Panc1 (cell line): ENCODE results near the gene CLEC4G. TPM values are rescaled to one million over a fixed set of nuclear protein-coding genes. Genes with fewer than 3 reads are reported as not detected.
"Not testable (repeated sequence)": the region's sequence is repeated elsewhere in the genome, so short reads cannot be mapped to it uniquely, and the experiment has no call there.

Experiments
- ATAC-seq: fragments of 200-7000 bp; cut with Tn5 transposase; 2 replicates; pipeline ENCODE4 v1.9.1; 2020; ENCODE audit warnings: mild to moderate bottlenecking, moderate library complexity
- BruUV-seq: library from RNA; stranded (reverse); fragments of 400-500 nt; replicated peaks from 2 replicates; lab custom pipeline; 2021; lab: Mats Ljungman, UMichigan
- CTCF ChIA-PET: fragments of 300-600 bp; sonication (Branson Sonifier 250); formaldehyde crosslinking; loops from one replicate; lab custom pipeline; 2022; ENCODE audit warnings: antibody characterized with exemption; lab: Charles Lee
- POLR2A ChIA-PET: fragments of 300-600 bp; sonication (Branson Sonifier 250); formaldehyde crosslinking; loops from one replicate; lab custom pipeline; 2022; ENCODE audit warnings: antibody characterized with exemption; lab: Charles Lee
- DNase-seq: peaks from one replicate; pipeline ENCODE4 v3.0.0-alpha.2; 2010; ENCODE audit warnings: low read depth, low spot score
- H3K27ac ChIP-seq: 2 replicates; pipeline ENCODE4 v1.5.1; 2011; ENCODE audit warnings: mild to moderate bottlenecking, low read length, inconsistent platforms
- H3K27me3 ChIP-seq: fragments of 200-500 bp; sonication (Bioruptor generic); 2 replicates; pipeline ENCODE4 v1.6.0; 2014; ENCODE audit warnings: low read length, inconsistent platforms; ENCODE audit not compliant: control insufficient read depth, insufficient read depth
- H3K36me3 ChIP-seq: fragments of 200-500 bp; sonication (Bioruptor generic); 2 replicates; pipeline ENCODE4 v1.5.1; 2014; ENCODE audit warnings: inconsistent platforms, mild to moderate bottlenecking, low read length, moderate library complexity; ENCODE audit not compliant: control insufficient read depth, insufficient read depth
- H3K4me1 ChIP-seq: 2 replicates; pipeline ENCODE4 v1.5.1; 2011; ENCODE audit warnings: inconsistent platforms, mild to moderate bottlenecking, low read length, moderate library complexity; ENCODE audit not compliant: control insufficient read depth, insufficient read depth
- H3K4me3 ChIP-seq, 2 experiments: 2 replicates each; pipeline ENCODE4 v1.5.1; 2011 to 2012; ENCODE audit warnings: low read depth in 2 of 2, low read length in 2 of 2, mild to moderate bottlenecking in 2 of 2, inconsistent platforms in 1 of 2, moderate library complexity in 1 of 2
- H3K9me3 ChIP-seq: fragments of 200-500 bp; sonication (Bioruptor generic); 2 replicates; pipeline ENCODE4 v1.5.1; 2014; ENCODE audit warnings: low read depth, mild to moderate bottlenecking, inconsistent platforms, low read length, moderate library complexity; ENCODE audit not compliant: control insufficient read depth, insufficient read depth
- POLR2AphosphoS5 ChIP-seq: IDR thresholded peaks from 2 replicates; pipeline ENCODE4 v1.6.1; 2012; ENCODE audit warnings: mild to moderate bottlenecking, low read depth, low read length, moderate library complexity
- SIN3A ChIP-seq: IDR thresholded peaks from 2 replicates; pipeline ENCODE4 v1.6.1; 2012; ENCODE audit warnings: low read depth, mild to moderate bottlenecking, low read length, moderate library complexity, borderline replicate concordance; ENCODE audit not compliant: insufficient read depth
- TCF7L2 ChIP-seq: IDR thresholded peaks from 2 replicates; pipeline ENCODE4 v1.6.1; 2011; ENCODE audit warnings: mild to moderate bottlenecking, low read depth, low read length, inconsistent platforms
- in situ Hi-C: cut with HindIII; loops from 2 replicates; pipeline ENCODE4 v1.10.0; 2016; ENCODE audit warnings: low sequenced_read_pairs, low pct_unique_long_range_greater_than_20kb
- intact Hi-C: fragments of 100-400 bp; cut with micrococcal nuclease; formaldehyde crosslinking; loops from one replicate; pipeline ENCODE4 v1.10.0; 2022; ENCODE audit not compliant: unreplicated experiment
- total RNA-seq: library from RNA; stranded (reverse); gene quantifications from one replicate; pipeline ENCODE4 v1.2.1, GENCODE V29; 2021; ENCODE audit not compliant: unreplicated experiment
- TF ChIP-seq, protein P1 (sequence below): fragments of 450-650 bp; IDR thresholded peaks from 2 replicates; pipeline ENCODE4 v1.5.1; 2017; ENCODE audit warnings: mild to moderate bottlenecking
- TF ChIP-seq, protein P2 (sequence below), 2 experiments: IDR thresholded peaks; 2 replicates each; pipeline ENCODE4 v1.6.1; 2011 to 2012; ENCODE audit warnings: low read depth in 2 of 2, control low read depth in 1 of 2, low read length in 1 of 2, mild to moderate bottlenecking in 1 of 2, moderate library complexity in 1 of 2; ENCODE audit not compliant: insufficient read depth in 1 of 2

CLEC4G gene
- total RNA-seq, 1 experiment from 2014 or later, result not detected

- in situ Hi-C loops (no loop called here), intact Hi-C loops (no loop called here)
- no peaks in the 10 kb centered on the region for H3K9me3 ChIP-seq
- no peak for DNase-seq
- TF ChIP-seq, protein P1, sequence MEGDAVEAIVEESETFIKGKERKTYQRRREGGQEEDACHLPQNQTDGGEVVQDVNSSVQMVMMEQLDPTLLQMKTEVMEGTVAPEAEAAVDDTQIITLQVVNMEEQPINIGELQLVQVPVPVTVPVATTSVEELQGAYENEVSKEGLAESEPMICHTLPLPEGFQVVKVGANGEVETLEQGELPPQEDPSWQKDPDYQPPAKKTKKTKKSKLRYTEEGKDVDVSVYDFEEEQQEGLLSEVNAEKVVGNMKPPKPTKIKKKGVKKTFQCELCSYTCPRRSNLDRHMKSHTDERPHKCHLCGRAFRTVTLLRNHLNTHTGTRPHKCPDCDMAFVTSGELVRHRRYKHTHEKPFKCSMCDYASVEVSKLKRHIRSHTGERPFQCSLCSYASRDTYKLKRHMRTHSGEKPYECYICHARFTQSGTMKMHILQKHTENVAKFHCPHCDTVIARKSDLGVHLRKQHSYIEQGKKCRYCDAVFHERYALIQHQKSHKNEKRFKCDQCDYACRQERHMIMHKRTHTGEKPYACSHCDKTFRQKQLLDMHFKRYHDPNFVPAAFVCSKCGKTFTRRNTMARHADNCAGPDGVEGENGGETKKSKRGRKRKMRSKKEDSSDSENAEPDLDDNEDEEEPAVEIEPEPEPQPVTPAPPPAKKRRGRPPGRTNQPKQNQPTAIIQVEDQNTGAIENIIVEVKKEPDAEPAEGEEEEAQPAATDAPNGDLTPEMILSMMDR, result no peak
- TF ChIP-seq POLR2AphosphoS5 (no peak), SIN3A (no peak), TCF7L2 (no peak)
- TF ChIP-seq, protein P2, sequence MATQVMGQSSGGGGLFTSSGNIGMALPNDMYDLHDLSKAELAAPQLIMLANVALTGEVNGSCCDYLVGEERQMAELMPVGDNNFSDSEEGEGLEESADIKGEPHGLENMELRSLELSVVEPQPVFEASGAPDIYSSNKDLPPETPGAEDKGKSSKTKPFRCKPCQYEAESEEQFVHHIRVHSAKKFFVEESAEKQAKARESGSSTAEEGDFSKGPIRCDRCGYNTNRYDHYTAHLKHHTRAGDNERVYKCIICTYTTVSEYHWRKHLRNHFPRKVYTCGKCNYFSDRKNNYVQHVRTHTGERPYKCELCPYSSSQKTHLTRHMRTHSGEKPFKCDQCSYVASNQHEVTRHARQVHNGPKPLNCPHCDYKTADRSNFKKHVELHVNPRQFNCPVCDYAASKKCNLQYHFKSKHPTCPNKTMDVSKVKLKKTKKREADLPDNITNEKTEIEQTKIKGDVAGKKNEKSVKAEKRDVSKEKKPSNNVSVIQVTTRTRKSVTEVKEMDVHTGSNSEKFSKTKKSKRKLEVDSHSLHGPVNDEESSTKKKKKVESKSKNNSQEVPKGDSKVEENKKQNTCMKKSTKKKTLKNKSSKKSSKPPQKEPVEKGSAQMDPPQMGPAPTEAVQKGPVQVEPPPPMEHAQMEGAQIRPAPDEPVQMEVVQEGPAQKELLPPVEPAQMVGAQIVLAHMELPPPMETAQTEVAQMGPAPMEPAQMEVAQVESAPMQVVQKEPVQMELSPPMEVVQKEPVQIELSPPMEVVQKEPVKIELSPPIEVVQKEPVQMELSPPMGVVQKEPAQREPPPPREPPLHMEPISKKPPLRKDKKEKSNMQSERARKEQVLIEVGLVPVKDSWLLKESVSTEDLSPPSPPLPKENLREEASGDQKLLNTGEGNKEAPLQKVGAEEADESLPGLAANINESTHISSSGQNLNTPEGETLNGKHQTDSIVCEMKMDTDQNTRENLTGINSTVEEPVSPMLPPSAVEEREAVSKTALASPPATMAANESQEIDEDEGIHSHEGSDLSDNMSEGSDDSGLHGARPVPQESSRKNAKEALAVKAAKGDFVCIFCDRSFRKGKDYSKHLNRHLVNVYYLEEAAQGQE (IDR thresholded peaks at IDR 0.05; ENCODE audit: insufficient read depth in 1 of 2, low read depth in 2 of 2, low read length in 1 of 2), result no peak
- H3K4me1 ChIP-seq, result no peaks in the 10 kb centered on the region
- no peaks in the 10 kb centered on the region for H3K27me3 ChIP-seq
- no peaks in the 10 kb centered on the region for H3K36me3 ChIP-seq
- no peak overlapping the region for H3K27ac ChIP-seq
- BruUV-seq, result no TSS peak
- POLR2A ChIA-PET, result no interaction called here
- H3K4me3 ChIP-seq, result no peak overlapping the region
- CTCF ChIA-PET, result no interaction called here
- ATAC-seq, result no peak
Observed at GRCh38 chr19:7748171-7748570, 16.3 kb upstream of the CLEC4G start.

DNA sequence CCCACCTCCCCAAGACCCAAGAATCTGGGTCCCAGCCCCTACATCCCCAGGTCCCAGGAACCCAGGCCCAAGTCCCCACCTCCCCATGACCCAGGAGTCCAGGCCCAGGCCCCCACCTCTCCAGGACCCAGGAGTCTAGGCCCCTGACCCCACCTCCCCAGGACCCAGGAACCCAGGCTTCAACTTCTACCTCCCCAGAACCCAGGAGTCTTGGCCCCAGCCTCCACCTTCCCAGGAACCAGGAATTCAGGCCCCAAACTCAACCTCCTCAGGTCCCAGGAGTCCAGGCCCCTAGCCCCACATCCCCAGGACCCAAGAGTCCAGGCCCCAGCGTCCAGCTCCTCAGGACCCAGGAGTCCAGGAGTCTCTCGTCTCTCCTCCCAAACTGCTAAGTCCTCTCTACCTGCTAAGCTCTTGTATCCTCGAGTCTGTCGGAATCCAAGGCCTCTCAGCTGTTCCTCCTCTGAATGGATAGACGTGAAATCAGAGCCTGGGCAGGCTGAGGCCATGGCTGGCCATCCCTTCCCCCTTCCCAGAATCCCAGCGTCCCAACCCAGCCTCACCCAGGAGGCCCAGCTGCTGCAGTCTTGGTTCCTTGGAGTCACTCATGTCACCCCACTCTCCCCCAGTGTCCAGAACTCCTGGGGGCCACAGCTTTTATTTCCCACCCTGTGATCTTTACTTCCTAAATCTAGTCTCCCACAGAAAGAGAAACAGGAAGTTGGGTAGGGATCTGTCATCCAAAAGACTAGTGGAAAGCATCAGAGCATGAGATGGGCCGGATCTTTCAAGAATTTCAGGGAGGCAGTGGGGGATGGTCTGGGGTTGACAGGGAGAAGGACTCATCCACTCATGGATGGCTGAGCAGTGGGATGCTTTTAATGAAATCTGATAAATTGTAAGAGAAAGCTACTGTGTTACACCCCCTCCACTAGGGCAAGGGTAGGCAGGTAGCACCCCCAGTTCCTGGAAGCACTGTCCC is 15.3 kb upstream of the CLEC4G start, which contains the start of gene CD209:
Gene CD209, minus strand, starts transcription at position 632 of the 982 bp plus-strand sequence. Its CDS starts 23 bp downstream, at position 609.
- ChIA-PET POLR2A (no interaction called here), CTCF (no interaction called here)
- H3K4me1 ChIP-seq, result no peaks in the 10 kb centered on the region
- no peaks in the 10 kb centered on the region for H3K27me3 ChIP-seq
- intact Hi-C loops, result no loop called here
- H3K36me3 ChIP-seq, result no peaks in the 10 kb centered on the region
- no peak for ATAC-seq
- in situ Hi-C loops, result no loop called here
- DNase-seq, result no peak
- no peak for TF ChIP-seq SIN3A
- TF ChIP-seq TCF7L2, result no peak
- BruUV-seq, result no TSS peak
- no peak within 1 kb of the TSS for H3K4me3 ChIP-seq
- no peaks in the 10 kb centered on the region for H3K9me3 ChIP-seq
- no peak within 1 kb of the TSS for H3K27ac ChIP-seq

GRCh38 chr19:7746306-7746705 is 14.4 kb upstream of the CLEC4G start:
- H3K4me1 ChIP-seq, H3K27ac ChIP-seq, in situ Hi-C loops, CTCF ChIA-PET, BruUV-seq, H3K4me3 ChIP-seq, H3K9me3 ChIP-seq, H3K27me3 ChIP-seq, intact Hi-C loops, DNase-seq, POLR2A ChIA-PET, H3K36me3 ChIP-seq, ATAC-seq: not testable (repeated sequence)
